Sigmoid colon (tissue), 4 donors: Measurements from ENCODE around the gene SLF2.

Experiments
- CTCF ChIP-seq, 4 experiments: fragments of 450-650 bp in 3 of 4; fragments of 200-600 bp in 1 of 4; IDR thresholded peaks; one replicate each; pipeline ENCODE4 v1.5.1; 2016 to 2019; ENCODE audit warnings: antibody characterized with exemption in 4 of 4, mild to moderate bottlenecking in 3 of 4, moderate library complexity in 2 of 4
- POLR2A ChIP-seq, 2 donors: fragments of 450-650 bp; IDR thresholded peaks; one replicate each; pipeline ENCODE4 v1.6.1; 2016; ENCODE audit warnings: antibody characterized with exemption in 2 of 2, mild to moderate bottlenecking in 2 of 2, moderate library complexity in 2 of 2
- POLR2AphosphoS5 ChIP-seq, 4 donors: sonication (generic); formaldehyde crosslinking; IDR thresholded peaks; one replicate each; pipeline ENCODE4 v1.6.1; 2017; ENCODE audit warnings: antibody characterized with exemption in 4 of 4

GRCh38 chr10:100998183-100998990, 85.6 kb downstream of the SLF2 start:
- TF ChIP-seq POLR2A (IDR thresholded peaks at IDR 0.05) (no peak), CTCF (IDR thresholded peaks at IDR 0.05) (no peak), POLR2AphosphoS5 (IDR thresholded peaks at IDR 0.05) (peak; percentile 26 to 53 (median 40))
